ENCODE measurements around the gene SQOR.
A peak's percentile ranks its signal among the peaks of the same experiment; 100 is the strongest.

The SQOR gene

GRCh38 chr15:45634432-45635190 is at the start of gene SQOR:
TSS of gene SQOR (plus strand) at chr15:45635029. CDS start at chr15:45658924, 23,895 bp downstream.
- DNase-seq, result peak; percentile 71 to 79

GRCh38 chr15:45585069-45585791 is 49.6 kb upstream of the SQOR start:
- DNase-seq, result no peak

- no peak for DNase-seq
Observed at GRCh38 chr15:45586125-45586524, 48.7 kb upstream of the SQOR start.

- no peak for DNase-seq
Observed at GRCh38 chr15:45586601-45587094, 48.2 kb upstream of the SQOR start.

GRCh38 chr15:45587095-45587862 is 47.5 kb upstream of the SQOR start, which contains the start of gene BLOC1S6:
TSS of gene BLOC1S6 (plus strand) at chr15:45587379. CDS start at chr15:45587444, 65 bp downstream.
- DNase-seq, result peak; percentile 78 to 83

- no peak for DNase-seq
Observed at GRCh38 chr15:45587863-45588170, 47.0 kb upstream of the SQOR start.

GRCh38 chr15:45588219-45588875 is 46.5 kb upstream of the SQOR start:
- DNase-seq, result no peak

- no peak for DNase-seq
Observed at GRCh38 chr15:45589256-45589655, 45.6 kb upstream of the SQOR start.

- DNase-seq, result no peak
Observed at GRCh38 chr15:45594319-45594718, 40.5 kb upstream of the SQOR start.

GRCh38 chr15:45594835-45595530 is 39.8 kb upstream of the SQOR start:
- no peak for DNase-seq

- no peak for DNase-seq
Observed at GRCh38 chr15:45603881-45604280, 30.9 kb upstream of the SQOR start.

GRCh38 chr15:45604326-45604725 is 30.5 kb upstream of the SQOR start:
- DNase-seq, result peak in 1 of 2 experiments; percentile 10

- DNase-seq, result no peak
Observed at GRCh38 chr15:45606413-45606812, 28.4 kb upstream of the SQOR start.

- no peak for DNase-seq
Observed at GRCh38 chr15:45606841-45607240, 28.0 kb upstream of the SQOR start.

GRCh38 chr15:45611305-45611704 is 23.5 kb upstream of the SQOR start:
- peak; percentile 21 to 39 for DNase-seq

GRCh38 chr15:45612790-45613415 is 21.9 kb upstream of the SQOR start:
- no peak for DNase-seq

- DNase-seq, result no peak
Observed at GRCh38 chr15:45616901-45617323, 17.9 kb upstream of the SQOR start.

GRCh38 chr15:45618813-45619212 is 16.0 kb upstream of the SQOR start:
- peak in 1 of 2 experiments; percentile 18 for DNase-seq

- no peak for DNase-seq
Observed at GRCh38 chr15:45628136-45628535, 6.7 kb upstream of the SQOR start.

GRCh38 chr15:45630917-45631691 is 3.7 kb upstream of the SQOR start:
- no peak for DNase-seq

GRCh38 chr15:45631776-45632175 is 3.1 kb upstream of the SQOR start:
- no peak for DNase-seq

Data from AML-193 (cell line).